IPS DF 6.9 (cell line): Measurements from ENCODE around the gene ZBTB8OS.

Source experiments
- DNase-seq: peaks from one replicate; pipeline ENCODE4 v3.0.0-alpha.2; 2013; ENCODE audit warnings: low read depth, low spot score
- H3K27ac ChIP-seq: one replicate; pipeline ENCODE4 v1.5.1; 2013; ENCODE audit warnings: low read length, control low read depth
- H3K27me3 ChIP-seq: 2 replicates; pipeline ENCODE4 v1.6.1; 2013; ENCODE audit warnings: mild to moderate bottlenecking, low read length; ENCODE audit not compliant: control insufficient read depth, insufficient read depth
- H3K36me3 ChIP-seq: 2 replicates; pipeline ENCODE4 v1.6.1; 2013; ENCODE audit warnings: low read length; ENCODE audit not compliant: control insufficient read depth, insufficient read depth
- H3K4me1 ChIP-seq: 2 replicates; pipeline ENCODE4 v1.6.1; 2013; ENCODE audit warnings: low read length; ENCODE audit not compliant: control insufficient read depth, insufficient read depth
- H3K4me3 ChIP-seq: 2 replicates; pipeline ENCODE4 v1.5.1; 2013; ENCODE audit warnings: mild to moderate bottlenecking, low read length
- H3K9me3 ChIP-seq: 2 replicates; pipeline ENCODE4 v1.6.1; 2013; ENCODE audit warnings: low read length, inconsistent platforms; ENCODE audit not compliant: control insufficient read depth, insufficient read depth
- WGBS: extraction: QIAGEN DNeasy Blood & Tissue Kit; methylation state at CpG from one replicate; pipeline ENCODE4 v1.1.7; 2013; ENCODE audit warnings: mixed read lengths, missing lambda C conversion rate; ENCODE audit not compliant: insufficient read length, insufficient coverage; 5-methylcytosine and 5-hydroxymethylcytosine counted together

ZBTB8OS gene

GRCh38 chr1:32609180-32609579 lies 41.2 kb downstream of the ZBTB8OS start:
- no peaks in the 10 kb centered on the region for H3K9me3 ChIP-seq
- DNase-seq, result no peak
- H3K4me3 ChIP-seq, result no peak overlapping the region
- H3K27ac ChIP-seq, result no peak overlapping the region
- no peaks in the 10 kb centered on the region for H3K4me1 ChIP-seq
- WGBS, result no CpG with 5 or more reads among the region's 4 CpGs
- 0 out of 2 replicates have a peak, but pooled peaks cover 2% of the 10 kb centered on the region for H3K36me3 ChIP-seq
- no peaks in the 10 kb centered on the region for H3K27me3 ChIP-seq

DNA sequence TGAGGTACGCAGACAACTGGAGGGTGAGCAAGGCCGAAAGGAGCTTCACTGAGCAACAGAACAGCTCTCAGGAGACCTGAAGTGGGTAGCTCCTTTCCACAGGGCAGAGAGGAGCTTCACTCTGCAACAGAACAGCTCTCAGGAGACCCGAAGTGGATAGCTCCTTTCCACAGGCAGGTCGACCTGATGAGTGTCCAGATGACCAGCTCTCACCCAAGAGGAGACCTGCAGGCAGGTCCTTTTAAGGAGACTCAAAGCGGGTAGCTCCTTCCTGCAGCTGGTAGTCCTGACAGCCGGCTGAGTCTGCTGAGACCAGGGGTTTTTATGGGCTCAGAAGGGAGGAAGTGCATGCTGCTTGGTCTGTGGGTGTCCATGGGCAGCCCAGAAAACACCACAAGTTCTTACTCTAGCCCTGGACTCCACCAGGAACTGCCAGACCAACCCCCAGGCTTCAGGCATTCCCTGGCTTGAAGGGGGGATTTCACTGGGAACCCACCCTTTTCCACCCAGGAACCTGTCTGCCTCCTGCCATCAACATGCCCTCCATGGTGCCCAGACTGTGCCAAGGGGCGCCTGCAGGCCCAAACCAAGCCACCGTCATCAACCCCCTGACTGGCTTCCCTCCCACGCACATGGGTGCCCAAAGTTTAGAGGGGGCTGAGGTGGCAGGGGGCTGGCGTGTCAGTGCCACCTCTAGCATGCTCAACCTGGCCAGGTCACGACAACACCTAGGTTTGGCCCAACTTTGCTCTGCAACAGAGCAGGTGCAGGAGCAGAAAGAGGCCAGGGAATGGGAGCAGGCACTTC lies 43.6 kb downstream of the ZBTB8OS start:
- Histone ChIP-seq H3K36me3 (0 out of 2 replicates have a peak, but pooled peaks cover 2% of the 10 kb centered on the region), H3K4me3 (no peak overlapping the region), H3K4me1 (no peaks in the 10 kb centered on the region), H3K27me3 (no peaks in the 10 kb centered on the region), H3K9me3 (no peaks in the 10 kb centered on the region), H3K27ac (no peak overlapping the region)
- DNase-seq, result no peak
- no CpG with 5 or more reads among the region's 11 CpGs for WGBS

GRCh38 chr1:32605711-32606424 lies 44.5 kb downstream of the ZBTB8OS start:
- no CpG with 5 or more reads among the region's 17 CpGs for WGBS
- no peak overlapping the region for H3K27ac ChIP-seq
- DNase-seq, result no peak

DNA sequence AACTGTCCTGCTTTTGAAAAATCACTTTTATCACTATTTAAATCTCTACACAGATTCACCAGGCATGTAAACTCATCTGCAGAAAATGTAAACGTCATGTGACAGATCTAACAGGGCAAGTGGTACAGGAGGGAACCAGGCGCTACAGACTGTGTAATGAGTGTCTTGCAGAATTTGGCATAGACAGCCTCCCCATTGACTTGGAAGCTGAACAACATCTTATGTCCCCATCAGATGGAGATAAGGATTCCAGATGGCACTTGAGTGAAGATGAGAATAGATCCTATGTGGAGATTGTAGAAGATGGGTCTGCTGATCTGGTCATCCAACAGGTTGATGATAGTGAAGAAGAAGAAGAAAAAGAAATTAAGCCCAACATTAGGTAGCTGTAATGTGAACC lies 50.3 kb downstream of the ZBTB8OS start:
- H3K4me3 ChIP-seq, result no peak overlapping the region
- WGBS, result no CpG with 5 or more reads among the region's 2 CpGs
- DNase-seq, result no peak
- no peaks in the 10 kb centered on the region for H3K9me3 ChIP-seq
- no peaks in the 10 kb centered on the region for H3K27me3 ChIP-seq
- no peak overlapping the region for H3K27ac ChIP-seq
- H3K36me3 ChIP-seq, result peaks cover 6% of the 10 kb centered on the region; the same call in 1 of the 2 replicates
- no peaks in the 10 kb centered on the region for H3K4me1 ChIP-seq

More at GRCh38 chr1:32605711-32606424, 44.5 kb downstream of the ZBTB8OS start:
- Histone ChIP-seq H3K9me3 (no peaks in the 10 kb centered on the region), H3K4me3 (no peak overlapping the region), H3K36me3 (0 out of 2 replicates have a peak, but pooled peaks cover 2% of the 10 kb centered on the region), H3K27me3 (no peaks in the 10 kb centered on the region), H3K4me1 (no peaks in the 10 kb centered on the region)

DNA sequence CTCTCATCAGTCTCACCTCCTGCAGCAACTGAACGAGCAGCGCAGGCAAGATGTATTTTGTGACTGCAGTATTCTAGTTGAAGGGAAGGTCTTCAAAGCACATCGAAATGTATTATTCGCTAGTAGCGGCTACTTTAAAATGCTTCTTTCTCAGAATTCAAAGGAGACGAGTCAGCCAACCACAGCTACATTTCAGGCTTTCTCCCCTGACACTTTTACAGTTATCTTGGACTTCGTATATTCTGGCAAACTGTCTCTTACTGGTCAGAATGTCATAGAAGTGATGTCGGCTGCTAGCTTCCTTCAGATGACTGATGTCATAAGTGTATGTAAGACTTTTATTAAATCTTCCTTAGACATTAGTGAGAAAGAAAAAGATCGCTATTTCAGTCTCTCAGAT lies 57.4 kb downstream of the ZBTB8OS start:
- H3K9me3 ChIP-seq, result no peaks in the 10 kb centered on the region
- no peaks in the 10 kb centered on the region for H3K27me3 ChIP-seq
- no peak for DNase-seq
- H3K36me3 ChIP-seq, result no peaks in the 10 kb centered on the region
- no peaks in the 10 kb centered on the region for H3K4me1 ChIP-seq
- no CpG with 5 or more reads among the region's 9 CpGs for WGBS
- H3K4me3 ChIP-seq, result no peak overlapping the region
- no peak overlapping the region for H3K27ac ChIP-seq

DNA sequence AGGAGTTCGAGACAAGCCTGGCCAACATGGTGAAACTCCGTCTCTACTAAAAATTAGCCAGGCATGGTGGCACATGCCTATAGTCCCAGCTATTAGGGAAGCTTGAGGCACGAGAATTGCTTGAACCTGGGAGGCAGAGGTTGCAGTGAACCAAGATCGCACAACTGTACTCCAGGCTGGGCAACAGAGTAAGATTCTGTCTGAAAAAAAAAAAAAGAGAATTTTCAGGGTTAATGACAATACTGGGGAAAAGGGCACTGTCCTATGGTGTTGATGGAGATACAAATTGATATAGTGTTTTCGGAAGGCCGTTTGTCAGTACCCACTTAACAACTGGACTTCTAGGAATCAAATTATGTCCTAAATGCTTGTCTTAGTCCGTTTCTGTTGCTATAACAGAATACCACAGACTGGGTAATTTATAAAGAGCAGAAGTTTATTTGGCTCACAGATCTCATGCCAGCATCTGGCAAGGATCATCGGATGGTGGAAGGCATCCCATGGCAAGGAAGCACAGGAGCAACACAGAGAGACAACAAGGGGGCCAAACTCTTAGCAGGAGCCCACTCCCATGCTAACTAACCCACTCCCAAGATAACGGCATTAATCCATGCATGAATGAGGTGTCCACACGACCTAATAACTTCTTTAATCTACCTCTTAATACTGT lies 69.9 kb downstream of the ZBTB8OS start:
- no peaks in the 10 kb centered on the region for H3K9me3 ChIP-seq
- H3K4me1 ChIP-seq, result no peaks in the 10 kb centered on the region
- H3K27me3 ChIP-seq, result no peaks in the 10 kb centered on the region
- H3K4me3 ChIP-seq, result no peak overlapping the region
- no peak overlapping the region for H3K27ac ChIP-seq
- H3K36me3 ChIP-seq, result no peaks in the 10 kb centered on the region
- DNase-seq, result no peak
- WGBS, result no CpG with 5 or more reads among the region's 10 CpGs
